ENCODE measurements around the gene GALNT2.

DNA sequence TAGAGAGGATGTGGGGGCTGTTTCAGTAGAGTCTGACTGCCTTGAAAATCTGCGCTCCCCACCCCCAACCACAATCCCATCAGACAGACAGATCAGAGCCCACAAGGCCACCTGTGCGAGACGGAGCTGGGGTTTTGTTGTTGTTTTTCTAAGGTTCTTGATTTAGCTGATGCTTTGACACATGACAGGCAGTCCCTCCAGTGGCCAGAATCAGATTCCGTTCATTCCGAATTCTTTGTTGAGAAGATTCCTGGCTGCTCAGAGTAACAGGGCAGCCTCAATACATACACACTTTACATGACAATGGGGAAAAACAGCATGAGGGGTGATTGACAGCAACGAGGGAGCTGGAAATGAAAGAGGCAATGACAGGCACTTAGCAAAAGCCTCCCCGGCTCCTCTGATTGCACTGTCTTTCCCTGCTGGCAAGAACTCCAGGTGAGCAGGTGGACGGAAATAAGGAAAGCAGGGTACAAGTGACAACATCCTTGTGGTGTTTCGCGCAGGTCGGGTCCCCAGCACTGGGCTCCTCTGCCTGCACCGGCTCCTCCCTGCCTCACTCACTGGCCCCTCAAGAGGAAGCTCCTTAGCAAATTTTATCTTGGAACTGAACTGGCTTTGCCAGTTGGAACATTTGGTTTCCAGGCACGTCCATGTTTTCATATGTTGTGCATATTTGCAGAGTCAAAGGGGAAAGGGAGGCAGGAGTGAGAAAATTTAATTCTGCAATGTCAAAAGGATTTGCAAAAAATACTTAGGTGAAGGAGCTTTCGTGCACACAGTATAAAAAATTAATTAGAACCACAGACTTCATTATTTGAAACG lies 210.4 kb downstream of the GALNT2 start:
- TF ChIP-seq, protein P1, sequence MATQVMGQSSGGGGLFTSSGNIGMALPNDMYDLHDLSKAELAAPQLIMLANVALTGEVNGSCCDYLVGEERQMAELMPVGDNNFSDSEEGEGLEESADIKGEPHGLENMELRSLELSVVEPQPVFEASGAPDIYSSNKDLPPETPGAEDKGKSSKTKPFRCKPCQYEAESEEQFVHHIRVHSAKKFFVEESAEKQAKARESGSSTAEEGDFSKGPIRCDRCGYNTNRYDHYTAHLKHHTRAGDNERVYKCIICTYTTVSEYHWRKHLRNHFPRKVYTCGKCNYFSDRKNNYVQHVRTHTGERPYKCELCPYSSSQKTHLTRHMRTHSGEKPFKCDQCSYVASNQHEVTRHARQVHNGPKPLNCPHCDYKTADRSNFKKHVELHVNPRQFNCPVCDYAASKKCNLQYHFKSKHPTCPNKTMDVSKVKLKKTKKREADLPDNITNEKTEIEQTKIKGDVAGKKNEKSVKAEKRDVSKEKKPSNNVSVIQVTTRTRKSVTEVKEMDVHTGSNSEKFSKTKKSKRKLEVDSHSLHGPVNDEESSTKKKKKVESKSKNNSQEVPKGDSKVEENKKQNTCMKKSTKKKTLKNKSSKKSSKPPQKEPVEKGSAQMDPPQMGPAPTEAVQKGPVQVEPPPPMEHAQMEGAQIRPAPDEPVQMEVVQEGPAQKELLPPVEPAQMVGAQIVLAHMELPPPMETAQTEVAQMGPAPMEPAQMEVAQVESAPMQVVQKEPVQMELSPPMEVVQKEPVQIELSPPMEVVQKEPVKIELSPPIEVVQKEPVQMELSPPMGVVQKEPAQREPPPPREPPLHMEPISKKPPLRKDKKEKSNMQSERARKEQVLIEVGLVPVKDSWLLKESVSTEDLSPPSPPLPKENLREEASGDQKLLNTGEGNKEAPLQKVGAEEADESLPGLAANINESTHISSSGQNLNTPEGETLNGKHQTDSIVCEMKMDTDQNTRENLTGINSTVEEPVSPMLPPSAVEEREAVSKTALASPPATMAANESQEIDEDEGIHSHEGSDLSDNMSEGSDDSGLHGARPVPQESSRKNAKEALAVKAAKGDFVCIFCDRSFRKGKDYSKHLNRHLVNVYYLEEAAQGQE (IDR thresholded peaks at IDR 0.05; ENCODE audit: insufficient replicate concordance, low read depth): no peak
- TF ChIP-seq GABPA (IDR thresholded peaks at IDR 0.05; ENCODE audit: low read depth) (no peak), POLR2AphosphoS5 (IDR thresholded peaks at IDR 0.05; ENCODE audit: low read depth) (no peak), SPI1 (IDR thresholded peaks at IDR 0.05; ENCODE audit: borderline replicate concordance, low read depth) (no peak)
- TF ChIP-seq, protein P2, sequence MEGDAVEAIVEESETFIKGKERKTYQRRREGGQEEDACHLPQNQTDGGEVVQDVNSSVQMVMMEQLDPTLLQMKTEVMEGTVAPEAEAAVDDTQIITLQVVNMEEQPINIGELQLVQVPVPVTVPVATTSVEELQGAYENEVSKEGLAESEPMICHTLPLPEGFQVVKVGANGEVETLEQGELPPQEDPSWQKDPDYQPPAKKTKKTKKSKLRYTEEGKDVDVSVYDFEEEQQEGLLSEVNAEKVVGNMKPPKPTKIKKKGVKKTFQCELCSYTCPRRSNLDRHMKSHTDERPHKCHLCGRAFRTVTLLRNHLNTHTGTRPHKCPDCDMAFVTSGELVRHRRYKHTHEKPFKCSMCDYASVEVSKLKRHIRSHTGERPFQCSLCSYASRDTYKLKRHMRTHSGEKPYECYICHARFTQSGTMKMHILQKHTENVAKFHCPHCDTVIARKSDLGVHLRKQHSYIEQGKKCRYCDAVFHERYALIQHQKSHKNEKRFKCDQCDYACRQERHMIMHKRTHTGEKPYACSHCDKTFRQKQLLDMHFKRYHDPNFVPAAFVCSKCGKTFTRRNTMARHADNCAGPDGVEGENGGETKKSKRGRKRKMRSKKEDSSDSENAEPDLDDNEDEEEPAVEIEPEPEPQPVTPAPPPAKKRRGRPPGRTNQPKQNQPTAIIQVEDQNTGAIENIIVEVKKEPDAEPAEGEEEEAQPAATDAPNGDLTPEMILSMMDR (IDR thresholded peaks at IDR 0.05; ENCODE audit: insufficient read depth, low read length): no peak
